ENCODE measurements around the gene FOXG1.

Gene FOXG1

DNA sequence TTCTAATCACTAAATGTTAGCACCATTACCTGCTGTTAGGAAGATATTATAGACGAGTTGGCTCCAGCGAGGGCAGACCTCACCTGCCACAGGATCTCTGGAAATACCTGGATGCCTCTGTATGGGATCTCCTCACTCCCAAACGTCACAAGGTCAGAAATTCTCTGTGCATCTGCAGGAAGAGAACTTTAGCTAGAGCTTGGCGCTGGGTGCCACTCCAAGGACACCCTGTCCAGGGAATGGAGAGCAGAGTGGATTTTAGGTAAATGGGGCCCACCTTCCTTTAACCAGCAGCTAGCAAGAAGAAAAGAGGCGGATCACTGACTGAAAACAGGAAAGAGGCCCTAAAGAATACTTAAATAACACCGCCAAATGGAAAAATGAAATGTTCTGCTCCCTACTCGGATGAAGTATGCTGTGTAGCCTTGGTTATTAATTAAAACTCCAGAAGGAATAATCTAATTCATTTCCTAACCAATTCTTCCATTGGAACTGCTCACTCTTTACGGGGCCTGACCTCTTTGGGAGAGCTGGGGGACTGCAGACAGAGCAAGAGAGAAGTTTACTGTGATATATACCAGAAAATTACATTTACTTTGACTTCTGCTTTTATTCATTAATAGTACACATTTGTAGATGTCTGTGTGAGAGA is 4.2 kb upstream of the FOXG1 start:
- no peak for DNase-seq

DNA sequence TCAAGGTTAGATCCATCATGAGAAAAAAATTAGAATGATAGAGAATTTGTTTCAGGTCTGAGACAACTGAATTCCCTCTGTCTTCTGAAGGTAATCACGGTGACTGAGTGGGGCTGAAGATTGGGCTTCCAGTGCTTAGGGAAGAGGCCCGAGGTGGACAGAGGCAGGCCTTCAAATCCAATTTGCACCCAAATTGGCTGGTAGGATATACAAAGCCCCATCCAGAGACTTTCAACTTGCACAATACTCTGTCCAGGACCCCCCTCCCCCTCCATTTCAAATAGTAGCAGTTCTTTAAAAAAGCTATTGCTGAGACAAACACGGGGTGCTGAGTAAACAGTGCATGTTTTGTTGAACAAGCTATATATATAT is 3.6 kb upstream of the FOXG1 start:
- DNase-seq, result no peak

DNA sequence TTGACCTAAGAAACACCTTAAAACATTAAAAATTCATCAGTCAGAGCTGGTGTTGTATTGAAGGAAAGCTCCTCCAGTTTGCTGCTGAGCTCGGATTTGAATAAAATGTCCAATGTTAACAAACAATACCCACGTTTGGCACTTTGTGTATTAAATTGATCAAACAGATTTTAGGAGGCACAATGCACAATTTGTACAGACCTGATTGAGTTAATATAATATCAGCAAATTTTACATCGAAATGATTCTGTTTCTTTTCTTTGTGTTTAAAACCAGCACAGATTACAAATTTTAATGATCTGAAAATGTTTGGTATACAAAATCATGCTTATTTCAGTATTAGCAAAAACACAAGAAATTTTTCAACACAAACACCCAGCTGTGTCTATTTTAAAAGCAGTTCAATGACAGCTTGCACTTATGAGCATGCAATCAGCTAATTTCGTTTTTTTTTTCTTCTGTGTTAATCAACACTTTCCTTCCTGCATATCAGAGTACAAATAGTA is 2.8 kb upstream of the FOXG1 start:
- DNase-seq, result no peak

DNA sequence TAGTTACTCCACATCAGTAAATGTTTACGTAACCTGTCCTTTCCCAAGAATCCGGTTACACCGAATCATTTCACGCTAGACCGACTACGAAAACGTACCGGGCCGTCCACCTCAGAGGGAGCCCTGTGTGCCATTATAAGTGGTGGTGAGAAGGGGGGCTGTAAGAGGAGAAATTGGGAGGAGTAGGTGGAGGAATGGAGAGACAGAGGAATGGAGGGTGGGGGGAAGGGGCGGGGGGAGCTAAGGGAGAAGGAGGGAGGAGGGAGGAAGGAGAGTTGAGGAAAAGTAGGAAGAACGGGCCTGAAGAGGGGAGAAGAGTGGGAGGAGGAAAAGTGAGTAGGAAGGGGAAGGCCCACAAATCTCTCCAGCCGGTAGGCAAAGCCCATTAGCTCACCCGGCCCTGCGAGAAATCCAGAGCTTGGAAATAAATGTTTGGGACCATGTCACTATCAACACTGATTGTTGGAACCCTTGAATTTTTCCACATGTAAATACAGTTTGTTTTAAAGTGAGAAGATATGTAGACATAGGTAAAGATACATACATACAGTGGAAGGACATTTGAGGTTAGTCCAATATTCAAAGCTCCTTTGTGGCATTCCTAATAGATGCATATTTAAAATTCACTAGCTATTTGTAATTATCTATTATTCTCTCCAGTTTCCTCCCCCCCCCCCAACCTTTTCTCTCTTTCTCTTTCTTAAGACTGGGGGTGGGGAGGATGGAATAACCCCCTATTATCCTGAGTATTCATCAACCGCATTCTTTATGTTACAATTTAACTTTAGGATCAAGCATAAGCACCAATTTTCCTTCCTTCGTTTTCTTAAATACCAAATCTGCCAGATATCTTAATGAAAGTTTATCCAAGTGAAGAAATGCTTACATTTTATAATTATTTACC is 2.1 kb upstream of the FOXG1 start:
- peak; percentile 46 for DNase-seq

DNA sequence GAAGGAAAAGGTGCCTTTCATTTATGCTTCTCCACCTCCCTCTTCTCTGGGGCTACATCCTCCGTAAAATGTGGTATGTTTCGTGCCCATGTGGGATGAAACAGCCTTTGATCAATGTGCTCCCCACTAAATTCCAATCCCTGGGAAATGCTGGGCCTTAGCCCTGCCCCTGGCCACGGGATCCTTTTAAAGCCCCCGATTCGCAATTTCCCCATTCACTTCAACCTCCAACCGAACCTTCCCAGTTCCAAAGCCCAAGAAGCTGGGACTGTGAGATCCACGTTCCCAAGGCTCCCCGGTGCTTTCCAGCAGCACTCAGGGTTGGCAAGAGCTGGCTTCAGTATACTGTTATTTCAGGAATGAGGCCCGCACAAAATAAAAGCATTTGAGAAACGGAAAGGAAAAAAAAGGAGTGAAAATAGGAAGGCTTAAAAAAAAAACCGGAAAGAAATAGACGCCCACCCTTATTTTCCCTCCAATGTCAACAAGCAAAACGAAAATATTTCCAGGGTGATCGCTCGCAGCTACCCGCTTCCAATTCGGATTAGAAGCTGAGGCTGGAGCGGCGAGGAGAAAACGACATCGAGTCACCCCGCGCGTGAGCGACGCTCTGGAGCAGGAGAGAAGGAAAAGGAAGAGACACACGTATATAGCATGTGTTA is 1.3 kb upstream of the FOXG1 start:
- no peak for DNase-seq

DNA sequence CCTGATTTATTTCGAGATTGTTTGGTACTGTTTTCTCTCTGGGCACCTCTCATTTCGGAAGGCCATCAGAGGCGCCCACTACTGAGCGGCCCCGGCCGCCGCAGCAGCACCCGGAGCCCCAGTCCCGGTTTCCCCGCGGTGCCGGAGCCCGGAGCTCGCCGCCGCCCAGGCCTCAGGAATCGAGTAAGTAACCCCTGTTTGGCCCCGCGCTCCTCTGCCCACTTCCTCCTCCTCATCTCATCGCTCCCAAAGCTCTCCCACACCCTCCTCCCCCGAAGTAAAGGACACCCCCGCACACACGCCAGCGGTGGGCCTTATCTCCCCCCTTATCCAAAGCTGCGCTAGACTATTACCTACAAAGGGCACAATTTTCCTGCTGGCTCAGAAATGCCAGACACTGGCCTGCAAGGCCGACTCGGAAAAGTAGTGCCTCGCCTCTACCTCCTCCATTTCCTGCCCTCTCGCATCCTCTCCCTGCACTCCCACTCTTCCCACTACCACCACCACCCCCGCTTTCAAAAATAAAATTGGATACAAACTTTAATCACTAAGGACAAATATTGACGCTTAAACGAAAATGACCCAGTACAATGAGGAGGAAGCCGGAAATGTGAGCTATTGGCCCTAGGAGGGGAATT is 637 bp upstream of the FOXG1 start:
- peak; percentile 82 for DNase-seq

DNA sequence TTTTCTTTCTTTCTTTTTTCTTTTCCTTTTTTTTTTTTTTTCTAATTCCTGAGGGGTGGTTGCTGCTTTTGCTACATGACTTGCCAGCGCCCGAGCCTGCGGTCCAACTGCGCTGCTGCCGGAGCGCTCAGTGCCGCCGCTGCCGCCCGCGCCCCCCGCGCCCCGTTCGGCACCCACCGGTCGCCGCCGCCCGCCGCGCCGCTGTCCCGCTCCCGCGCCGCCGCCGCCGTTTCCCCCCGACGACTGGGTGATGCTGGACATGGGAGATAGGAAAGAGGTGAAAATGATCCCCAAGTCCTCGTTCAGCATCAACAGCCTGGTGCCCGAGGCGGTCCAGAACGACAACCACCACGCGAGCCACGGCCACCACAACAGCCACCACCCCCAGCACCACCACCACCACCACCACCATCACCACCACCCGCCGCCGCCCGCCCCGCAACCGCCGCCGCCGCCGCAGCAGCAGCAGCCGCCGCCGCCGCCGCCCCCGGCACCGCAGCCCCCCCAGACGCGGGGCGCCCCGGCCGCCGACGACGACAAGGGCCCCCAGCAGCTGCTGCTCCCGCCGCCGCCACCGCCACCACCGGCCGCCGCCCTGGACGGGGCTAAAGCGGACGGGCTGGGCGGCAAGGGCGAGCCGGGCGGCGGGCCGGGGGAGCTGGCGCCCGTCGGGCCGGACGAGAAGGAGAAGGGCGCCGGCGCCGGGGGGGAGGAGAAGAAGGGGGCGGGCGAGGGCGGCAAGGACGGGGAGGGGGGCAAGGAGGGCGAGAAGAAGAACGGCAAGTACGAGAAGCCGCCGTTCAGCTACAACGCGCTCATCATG is 654 bp downstream of the FOXG1 start:
- DNase-seq, result peak; percentile 67

DNA sequence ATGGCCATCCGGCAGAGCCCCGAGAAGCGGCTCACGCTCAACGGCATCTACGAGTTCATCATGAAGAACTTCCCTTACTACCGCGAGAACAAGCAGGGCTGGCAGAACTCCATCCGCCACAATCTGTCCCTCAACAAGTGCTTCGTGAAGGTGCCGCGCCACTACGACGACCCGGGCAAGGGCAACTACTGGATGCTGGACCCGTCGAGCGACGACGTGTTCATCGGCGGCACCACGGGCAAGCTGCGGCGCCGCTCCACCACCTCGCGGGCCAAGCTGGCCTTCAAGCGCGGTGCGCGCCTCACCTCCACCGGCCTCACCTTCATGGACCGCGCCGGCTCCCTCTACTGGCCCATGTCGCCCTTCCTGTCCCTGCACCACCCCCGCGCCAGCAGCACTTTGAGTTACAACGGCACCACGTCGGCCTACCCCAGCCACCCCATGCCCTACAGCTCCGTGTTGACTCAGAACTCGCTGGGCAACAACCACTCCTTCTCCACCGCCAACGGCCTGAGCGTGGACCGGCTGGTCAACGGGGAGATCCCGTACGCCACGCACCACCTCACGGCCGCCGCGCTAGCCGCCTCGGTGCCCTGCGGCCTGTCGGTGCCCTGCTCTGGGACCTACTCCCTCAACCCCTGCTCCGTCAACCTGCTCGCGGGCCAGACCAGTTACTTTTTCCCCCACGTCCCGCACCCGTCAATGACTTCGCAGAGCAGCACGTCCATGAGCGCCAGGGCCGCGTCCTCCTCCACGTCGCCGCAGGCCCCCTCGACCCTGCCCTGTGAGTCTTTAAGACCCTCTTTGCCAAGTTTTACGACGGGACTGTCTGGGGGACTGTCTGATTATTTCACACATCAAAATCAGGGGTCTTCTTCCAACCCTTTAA is 1.5 kb downstream of the FOXG1 start:
- peak; percentile 78 for DNase-seq

DNA sequence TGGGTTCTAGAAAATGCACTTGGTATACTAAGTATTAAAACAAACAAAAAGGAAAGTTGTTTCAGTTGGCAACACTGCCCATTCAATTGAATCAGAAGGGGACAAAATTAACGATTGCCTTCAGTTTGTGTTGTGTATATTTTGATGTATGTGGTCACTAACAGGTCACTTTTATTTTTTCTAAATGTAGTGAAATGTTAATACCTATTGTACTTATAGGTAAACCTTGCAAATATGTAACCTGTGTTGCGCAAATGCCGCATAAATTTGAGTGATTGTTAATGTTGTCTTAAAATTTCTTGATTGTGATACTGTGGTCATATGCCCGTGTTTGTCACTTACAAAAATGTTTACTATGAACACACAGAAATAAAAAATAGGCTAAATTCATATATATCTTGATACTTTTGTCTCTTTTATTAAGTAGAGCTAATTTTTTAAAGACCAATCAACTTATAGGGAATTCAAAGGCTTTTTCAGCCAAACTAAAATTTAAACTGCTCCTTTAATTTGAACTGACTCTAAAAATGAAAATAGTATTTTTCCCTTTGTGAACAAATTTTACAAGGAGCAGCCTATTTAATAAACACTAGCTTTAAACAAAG is 2.8 kb downstream of the FOXG1 start:
- DNase-seq, result no peak

DNA sequence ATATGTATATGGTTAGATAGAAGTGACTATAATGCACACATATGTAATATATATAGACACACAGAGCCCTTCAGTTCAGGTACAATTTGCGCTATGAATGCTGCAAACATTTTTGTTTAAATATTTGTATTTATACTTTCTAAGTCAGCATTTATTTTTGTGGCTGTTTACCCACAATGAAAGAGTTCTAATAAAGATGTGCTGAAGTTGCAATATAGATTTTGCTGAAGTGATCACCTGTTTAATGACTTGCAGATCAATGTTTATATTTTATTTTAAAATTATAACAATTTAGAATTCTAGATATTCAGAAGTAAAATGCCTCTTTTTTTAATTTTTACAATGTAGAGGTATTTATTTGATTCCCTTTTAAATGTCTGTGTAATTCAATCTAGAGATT is 3.5 kb downstream of the FOXG1 start:
- DNase-seq, result no peak

DNA sequence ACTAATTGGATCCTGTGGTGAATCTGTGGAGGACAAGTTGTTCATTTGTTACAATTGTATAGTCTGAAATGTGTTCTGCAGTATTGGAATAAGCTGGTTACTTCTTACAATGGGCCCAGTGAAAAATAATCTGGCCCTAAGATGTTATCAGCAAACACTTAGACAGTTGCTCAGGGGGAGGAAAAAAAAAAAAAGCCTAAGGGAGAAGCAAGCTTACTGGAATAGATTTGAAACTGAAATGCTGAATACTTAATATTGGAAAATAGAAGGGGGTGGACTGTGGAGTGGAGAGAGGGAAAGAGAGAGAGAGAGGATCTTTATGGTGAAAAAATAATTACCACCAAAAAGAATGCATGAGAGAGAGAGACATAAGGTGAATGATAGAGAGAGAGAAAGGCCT is 4.0 kb downstream of the FOXG1 start:
- DNase-seq, result no peak

DNA sequence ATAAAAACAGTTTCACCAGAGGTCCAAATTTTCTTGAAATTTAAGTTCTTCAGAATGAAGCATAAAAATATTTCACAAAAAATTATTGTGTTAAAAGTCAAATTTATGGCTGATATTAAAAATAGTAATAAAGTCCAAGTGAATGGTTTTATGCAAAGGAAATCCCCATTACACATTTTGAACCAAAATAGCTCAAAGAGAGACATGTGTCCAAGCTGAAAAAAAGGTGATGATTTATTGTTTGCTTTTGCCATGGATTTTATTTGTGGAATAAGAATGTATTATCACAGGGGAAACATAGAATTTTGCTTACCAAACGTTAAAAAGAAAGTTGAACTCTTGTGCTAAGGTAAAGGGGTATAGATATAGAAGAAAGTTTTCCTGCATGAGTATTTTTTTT is 4.6 kb downstream of the FOXG1 start:
- no peak for DNase-seq

DNA sequence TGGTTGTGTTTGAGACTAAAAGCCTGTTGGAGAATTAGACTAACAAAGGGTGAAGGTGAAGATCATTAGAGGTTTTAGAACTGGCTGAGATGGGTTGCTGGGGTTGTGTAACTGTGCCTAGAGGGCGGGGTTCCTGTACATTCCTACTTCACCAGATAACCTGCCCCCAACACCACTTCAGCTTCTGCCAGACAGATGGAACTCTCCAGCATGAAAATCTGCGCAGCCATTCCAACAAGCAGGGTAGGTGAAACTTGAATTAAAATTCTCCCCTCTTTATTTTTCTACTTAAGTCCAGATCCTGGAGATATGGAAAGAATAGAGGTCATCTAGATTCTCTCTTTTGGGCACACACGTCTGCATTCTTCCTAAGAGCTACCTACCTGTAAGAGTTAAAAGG is 6.0 kb downstream of the FOXG1 start:
- DNase-seq, result no peak

DNA sequence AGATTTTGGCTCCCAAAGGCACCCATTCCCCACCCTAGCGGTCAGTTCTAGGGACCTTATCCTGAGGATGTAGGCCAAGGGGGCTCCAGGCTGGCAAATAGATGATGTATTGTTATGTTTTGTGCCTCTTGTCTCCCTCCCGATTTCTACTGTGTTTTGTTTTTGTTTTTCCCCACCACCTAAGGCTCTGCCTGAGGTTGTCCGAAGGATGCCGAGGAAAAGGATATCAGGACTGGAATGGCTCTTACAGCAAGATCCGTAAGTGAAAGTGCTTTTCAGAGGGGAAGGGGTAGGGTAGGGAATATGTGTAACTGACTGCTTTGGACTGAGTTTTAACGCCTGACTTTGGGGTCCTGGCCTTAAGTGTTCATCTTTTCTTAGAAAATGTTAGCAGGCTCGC is 6.6 kb downstream of the FOXG1 start:
- no peak for DNase-seq

DNA sequence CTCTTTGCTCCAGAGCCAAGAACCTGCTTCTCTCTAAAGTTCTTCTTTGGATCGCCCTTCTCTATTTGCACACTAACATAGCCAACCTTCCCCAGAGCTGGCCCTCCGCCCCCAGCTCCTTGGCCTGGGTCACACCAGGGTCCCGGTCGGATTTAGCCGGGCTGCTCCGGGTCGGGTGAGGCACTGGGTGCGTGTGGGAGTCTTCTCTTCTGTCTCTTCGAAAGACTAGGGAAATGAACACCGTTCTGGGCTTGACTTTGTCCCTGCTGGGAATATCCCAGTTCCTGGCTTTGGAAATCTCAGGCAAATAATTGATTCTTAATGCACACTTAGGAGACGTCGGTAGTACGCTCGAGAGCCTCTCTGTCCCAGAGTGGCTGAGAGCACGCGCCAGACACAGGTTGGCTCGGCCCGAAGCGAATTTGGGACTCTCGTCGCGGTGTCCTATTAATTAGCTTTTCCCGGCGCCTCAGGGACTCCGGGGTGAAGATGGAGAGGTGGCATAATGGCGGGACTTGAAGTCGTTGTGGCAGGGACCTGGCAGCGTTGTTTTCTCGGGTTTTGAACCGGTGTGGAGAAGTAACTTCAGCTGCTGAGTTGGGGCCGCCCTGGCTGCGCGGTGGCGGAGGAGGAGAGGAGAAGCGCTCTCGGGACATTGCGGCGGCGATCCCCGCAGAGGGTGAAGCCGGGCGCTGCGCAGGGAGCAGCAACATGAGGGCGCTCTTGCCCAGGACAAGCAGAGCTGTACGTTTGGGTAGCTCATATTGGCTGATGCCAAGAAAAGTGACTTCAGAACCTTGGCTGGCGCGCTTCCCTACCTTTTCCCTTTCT is 7.5 kb downstream of the FOXG1 start:
- peak; percentile 55 for DNase-seq

DNA sequence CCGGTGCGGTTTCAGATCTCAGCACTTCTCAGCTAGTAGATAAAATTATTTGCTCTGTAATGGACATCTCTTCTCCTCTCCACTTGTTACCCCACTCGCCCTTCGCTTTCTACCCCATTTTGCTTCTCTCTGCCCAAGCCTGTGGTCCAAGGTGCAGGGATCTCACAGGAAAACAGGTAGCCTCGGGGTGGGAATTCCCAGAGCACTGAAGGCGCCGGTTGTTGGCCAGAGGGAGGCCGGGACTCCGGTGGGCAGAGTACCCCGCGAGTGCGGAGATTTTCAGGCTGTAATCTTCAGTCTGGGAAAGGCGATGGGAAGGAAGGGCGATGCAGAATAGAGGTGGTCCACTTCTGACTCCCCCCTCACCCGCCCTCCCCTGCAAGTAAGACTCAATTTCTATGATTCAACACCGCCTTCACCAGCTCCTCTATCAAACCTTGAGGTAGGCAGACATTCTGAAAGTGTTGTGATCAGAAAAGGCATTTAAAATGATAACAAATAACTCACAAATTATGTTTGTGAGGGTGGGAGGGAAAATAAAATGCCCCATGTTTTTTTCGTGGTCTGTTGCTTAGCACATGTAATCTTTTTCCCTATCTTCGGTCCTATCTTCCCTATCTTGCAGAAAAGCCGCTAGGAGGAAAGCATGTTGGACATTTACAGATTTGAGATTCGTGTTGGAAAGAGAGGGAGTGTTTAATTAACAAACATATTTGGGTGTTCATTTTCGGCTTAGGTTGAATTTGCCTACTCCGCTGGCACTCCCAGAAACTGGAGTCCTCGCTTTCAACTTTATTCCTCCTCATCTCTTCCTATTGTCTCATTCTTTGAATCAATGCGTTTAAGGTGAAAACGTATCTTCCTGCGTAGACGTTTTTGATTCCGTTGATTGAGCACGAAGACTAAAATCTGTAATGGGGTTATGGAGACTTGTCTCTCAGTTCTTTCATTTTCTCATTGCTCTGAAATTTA is 8.5 kb downstream of the FOXG1 start:
- DNase-seq, result no peak

DNA sequence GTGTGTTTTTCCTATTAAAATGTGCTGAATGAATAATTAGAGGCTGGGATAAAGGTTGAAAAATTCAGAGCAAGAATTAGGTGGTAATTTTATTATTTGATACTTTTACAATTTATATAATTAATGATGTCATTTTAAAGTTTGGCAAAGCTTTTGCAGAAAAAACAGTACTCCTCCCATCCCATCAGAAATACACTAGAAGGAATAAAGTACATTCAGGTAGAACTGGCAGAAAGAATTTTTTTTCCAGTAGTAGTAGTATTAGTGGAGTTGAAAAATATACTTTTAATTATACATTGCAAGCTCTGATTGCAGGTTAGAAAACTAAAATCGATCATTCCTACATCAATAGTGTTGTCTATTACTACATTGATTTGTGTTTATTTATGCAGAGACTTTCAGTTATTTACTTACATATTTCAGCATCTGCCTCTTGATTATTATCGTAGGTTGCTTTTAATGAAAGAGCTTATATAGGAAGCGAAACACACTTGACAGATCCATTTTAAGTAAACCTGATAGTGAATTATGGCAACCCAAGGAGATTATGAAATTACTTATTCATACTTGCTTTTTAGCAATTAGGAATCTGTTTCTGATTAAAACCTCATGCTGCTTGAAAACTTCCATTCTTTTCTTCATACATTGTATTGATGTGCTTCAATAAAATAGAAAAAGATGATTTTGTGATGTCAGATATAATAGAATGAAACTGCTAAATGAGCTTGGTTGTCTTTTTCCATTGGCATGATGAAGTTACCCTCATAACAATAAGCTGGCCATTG is 10.1 kb downstream of the FOXG1 start:
- DNase-seq, result no peak

All from NCI-H1105 (cell line).